ENCODE measurements around the gene ABCA1.
A peak's percentile ranks its signal among the peaks of the same experiment; 100 is the strongest.
"Not testable (repeated sequence)": the region's sequence is repeated elsewhere in the genome, so short reads cannot be mapped to it uniquely, and the experiment has no call there.

Gene ABCA1

DNA sequence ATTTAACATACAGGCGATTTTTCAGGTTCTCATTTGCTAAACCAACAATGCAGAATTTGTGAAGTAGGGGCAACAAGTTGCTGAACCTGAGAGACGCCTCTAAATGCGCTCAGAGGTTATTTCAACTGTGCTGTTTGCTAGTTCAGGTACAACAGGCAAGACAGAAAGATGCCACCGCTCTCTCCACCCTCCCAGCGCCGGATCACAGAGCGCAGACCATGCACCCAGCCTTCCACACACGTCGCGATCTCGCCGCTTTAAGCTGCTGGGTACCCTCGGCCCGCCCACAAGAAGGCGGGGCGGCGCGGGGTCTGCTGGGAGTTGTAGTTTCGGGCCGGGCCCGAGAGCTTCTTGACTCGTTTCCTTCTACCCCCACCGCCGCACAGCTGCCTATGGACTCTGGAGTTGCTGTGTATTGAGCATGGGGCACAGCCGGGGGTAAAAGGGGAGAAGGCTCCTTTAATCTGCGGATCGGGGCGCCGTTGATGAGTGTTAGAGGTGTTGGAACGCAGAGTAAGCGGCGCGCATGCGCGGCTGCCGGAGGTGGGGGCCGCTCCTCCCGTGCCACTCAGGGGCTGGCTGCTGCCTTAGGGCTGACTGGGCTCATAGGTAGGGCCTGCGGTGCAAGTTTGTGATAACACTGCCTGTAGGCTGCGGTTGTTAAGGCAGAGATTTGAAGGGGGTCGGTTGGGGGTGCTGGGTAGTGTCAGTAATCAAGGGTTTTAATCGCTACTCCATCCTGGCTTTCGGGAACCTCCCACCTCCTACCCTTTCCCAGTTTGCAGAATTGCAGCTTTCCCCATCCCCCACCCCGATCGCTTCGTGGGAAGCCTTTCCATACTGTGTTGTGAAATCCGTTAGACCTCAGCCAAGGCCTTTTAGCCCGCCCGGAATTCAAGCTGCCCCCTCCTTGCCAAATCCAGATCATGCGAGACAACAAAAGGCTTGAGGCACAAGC lies 40.3 kb upstream of the ABCA1 start:
- WGBS, 2 experiments (ENCODE audit: insufficient coverage in 2 of 2) = 4 to 5% methylated on average over 38 to 41 of the region's 50 CpGs
- Histone ChIP-seq H3K4me1 (ENCODE audit: control insufficient read depth, insufficient read depth, low read length, poor library complexity, severe bottlenecking) (peaks cover 8% of the 10 kb centered on the region), H3K36me3 (ENCODE audit: control insufficient read depth, insufficient read depth, low read length) (no peaks in the 10 kb centered on the region), H3K27ac (ENCODE audit: low read depth, low read length, severe bottlenecking) (peak overlapping the region; percentile 90), H3K4me3 (ENCODE audit: extremely low read depth, insufficient read depth, low read length, poor library complexity, severe bottlenecking) (peak overlapping the region; percentile 75), H3K9me3 (ENCODE audit: control insufficient read depth, low read length) (no peaks in the 10 kb centered on the region)

DNA sequence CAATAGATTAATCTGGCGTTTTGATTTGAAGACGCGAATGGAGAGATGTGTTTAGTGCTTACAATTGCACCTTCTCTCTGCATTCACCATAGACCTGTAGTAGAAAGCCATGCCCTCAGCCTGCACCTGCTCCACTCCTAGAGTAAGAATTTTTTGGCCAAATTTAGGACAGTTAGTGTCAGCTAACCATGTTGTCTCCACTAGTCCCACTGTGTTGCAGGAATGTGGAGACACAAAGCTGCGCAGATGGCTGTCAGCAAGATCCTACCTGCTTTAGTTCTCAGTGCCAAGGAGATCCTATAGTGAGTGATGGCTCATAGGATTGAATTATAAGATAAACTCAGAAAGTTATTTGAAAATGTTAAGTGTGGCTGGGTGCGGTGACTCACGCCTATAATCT lies 35.1 kb upstream of the ABCA1 start:
- Histone ChIP-seq H3K36me3 (ENCODE audit: control insufficient read depth, insufficient read depth, low read length) (no peaks in the 10 kb centered on the region), H3K4me1 (ENCODE audit: control insufficient read depth, insufficient read depth, low read length, poor library complexity, severe bottlenecking) (peaks cover 14% of the 10 kb centered on the region), H3K4me3 (ENCODE audit: extremely low read depth, insufficient read depth, low read length, poor library complexity, severe bottlenecking) (no peak overlapping the region), H3K9me3 (ENCODE audit: control insufficient read depth, low read length) (no peaks in the 10 kb centered on the region), H3K27ac (ENCODE audit: low read depth, low read length, severe bottlenecking) (no peak overlapping the region)
- WGBS, 2 experiments (ENCODE audit: insufficient coverage in 2 of 2) = 88 to 95% methylated on average over 3 to 6 of the region's 6 CpGs

DNA sequence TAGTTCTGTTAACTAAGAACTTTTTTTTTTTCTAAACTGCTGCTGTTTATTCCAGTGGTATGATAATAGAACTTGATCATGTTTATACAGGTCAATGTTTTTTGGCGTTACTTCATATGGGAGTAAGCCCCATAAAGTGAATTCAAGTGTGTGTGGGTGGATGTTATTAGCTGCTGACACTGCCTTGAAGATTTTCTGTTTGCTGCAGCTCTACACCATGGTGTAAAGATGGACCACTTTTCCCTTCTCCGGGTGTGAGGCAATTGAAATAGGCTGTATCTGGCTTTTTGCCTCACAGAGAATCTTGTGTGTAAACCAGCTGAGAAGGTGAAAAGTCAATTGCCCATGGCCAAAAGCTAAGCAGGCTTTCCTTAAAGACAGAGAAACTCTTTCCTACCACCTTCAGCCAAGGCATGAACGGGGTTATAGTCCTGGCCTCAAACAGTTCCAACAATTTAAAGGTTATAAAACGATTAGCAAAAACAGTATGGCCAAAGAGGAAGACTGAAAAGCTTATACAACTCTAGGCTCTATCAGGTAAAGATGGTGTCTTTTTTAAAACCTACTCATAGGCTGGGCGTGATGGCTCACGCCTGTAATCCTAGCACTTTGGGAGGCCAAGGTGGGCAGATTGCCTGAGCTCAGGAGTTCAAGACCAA lies 33.9 kb upstream of the ABCA1 start:
- Histone ChIP-seq H3K36me3 (ENCODE audit: control insufficient read depth, insufficient read depth, low read length) (no peaks in the 10 kb centered on the region), H3K4me3 (ENCODE audit: extremely low read depth, insufficient read depth, low read length, poor library complexity, severe bottlenecking) (no peak overlapping the region), H3K27ac (ENCODE audit: low read depth, low read length, severe bottlenecking) (peak overlapping the region; percentile 45), H3K9me3 (ENCODE audit: control insufficient read depth, low read length) (no peaks in the 10 kb centered on the region), H3K4me1 (ENCODE audit: control insufficient read depth, insufficient read depth, low read length, poor library complexity, severe bottlenecking) (peaks cover 14% of the 10 kb centered on the region)
- WGBS, 2 experiments (ENCODE audit: insufficient coverage in 2 of 2) = 78 to 85% methylated on average over 4 to 5 of the region's 6 CpGs

DNA sequence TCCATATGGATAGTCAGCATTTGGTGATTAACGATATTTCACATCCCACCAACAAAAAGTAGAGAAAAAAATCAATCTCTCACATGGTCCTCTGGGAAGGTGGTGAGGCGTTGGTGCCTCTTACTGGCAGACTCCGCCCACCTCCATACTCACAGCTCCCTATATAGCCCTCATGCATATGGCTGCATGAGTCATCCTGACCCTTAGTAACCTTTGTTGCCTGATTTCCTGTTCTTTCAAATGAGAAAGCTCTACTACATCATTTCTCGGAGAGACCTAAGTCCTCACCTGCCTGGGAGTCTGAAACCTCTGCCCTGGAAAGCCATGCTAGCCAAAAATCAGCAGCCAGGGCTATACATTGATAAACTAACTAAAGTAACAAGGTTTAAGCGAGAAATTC lies 33.3 kb upstream of the ABCA1 start:
- Histone ChIP-seq H3K36me3 (ENCODE audit: control insufficient read depth, insufficient read depth, low read length) (no peaks in the 10 kb centered on the region), H3K9me3 (ENCODE audit: control insufficient read depth, low read length) (no peaks in the 10 kb centered on the region), H3K4me3 (ENCODE audit: extremely low read depth, insufficient read depth, low read length, poor library complexity, severe bottlenecking) (no peak overlapping the region), H3K27ac (ENCODE audit: low read depth, low read length, severe bottlenecking) (peak overlapping the region; percentile 45), H3K4me1 (ENCODE audit: control insufficient read depth, insufficient read depth, low read length, poor library complexity, severe bottlenecking) (peaks cover 14% of the 10 kb centered on the region)
- WGBS, 2 experiments (ENCODE audit: insufficient coverage in 2 of 2) = 23 to 35% methylated on average over 3 of the region's 5 CpGs

DNA sequence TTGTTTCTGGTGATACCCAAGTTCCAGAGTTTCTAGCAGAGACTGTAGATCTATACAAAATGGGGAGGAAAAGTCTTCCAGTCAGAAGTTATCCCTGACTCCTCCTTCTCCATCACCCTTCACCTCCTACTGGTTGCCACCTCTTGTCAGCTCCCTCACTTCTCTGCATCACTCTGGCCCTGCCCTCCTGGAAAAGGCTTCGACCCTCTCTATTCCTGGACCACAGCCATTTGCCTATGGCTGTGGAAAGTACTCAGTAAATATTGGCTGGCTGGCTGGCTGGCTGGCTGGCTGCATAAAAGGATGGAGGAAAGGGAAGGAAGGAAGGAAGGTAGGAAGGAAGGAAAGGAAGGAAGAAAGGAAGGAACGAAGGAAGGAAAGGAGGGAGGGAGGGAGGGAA lies 32.7 kb upstream of the ABCA1 start:
- no peak overlapping the region for H3K4me3 ChIP-seq (ENCODE audit: extremely low read depth, insufficient read depth, low read length, poor library complexity, severe bottlenecking)
- H3K27ac ChIP-seq (ENCODE audit: low read depth, low read length, severe bottlenecking) = no peak overlapping the region
- peaks cover 14% of the 10 kb centered on the region for H3K4me1 ChIP-seq (ENCODE audit: control insufficient read depth, insufficient read depth, low read length, poor library complexity, severe bottlenecking)
- no peaks in the 10 kb centered on the region for H3K36me3 ChIP-seq (ENCODE audit: control insufficient read depth, insufficient read depth, low read length)
- no peaks in the 10 kb centered on the region for H3K9me3 ChIP-seq (ENCODE audit: control insufficient read depth, low read length)
- 21 to 55% methylated on average over 1 to 2 of the region's 2 CpGs for WGBS, 2 experiments (ENCODE audit: insufficient coverage in 2 of 2)

DNA sequence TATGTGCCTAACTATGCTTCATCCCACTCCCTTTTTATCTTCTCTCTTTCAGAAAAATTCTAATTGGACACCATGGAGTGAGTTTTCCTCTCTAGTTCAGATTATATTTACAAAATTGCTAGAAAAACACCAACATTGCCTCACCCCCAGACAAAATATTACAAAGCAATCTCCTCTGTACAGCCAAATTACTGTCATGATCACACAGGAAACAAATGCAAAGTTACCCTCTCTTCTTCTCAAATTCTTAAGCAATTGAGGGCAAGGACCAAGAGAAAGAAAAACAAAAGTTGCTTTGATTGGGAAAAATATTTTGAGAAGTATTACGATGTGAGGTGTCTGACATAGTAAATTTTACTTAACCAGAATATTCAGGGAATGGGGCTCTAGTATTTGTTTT lies 30.8 kb upstream of the ABCA1 start:
- no CpG with 5 or more reads among the region's 1 CpG for WGBS, 2 experiments (ENCODE audit: insufficient coverage in 2 of 2)
- H3K27ac ChIP-seq (ENCODE audit: low read depth, low read length, severe bottlenecking) = no peak overlapping the region
- no peak overlapping the region for H3K4me3 ChIP-seq (ENCODE audit: extremely low read depth, insufficient read depth, low read length, poor library complexity, severe bottlenecking)
- peaks cover 14% of the 10 kb centered on the region for H3K4me1 ChIP-seq (ENCODE audit: control insufficient read depth, insufficient read depth, low read length, poor library complexity, severe bottlenecking)
- no peaks in the 10 kb centered on the region for H3K36me3 ChIP-seq (ENCODE audit: control insufficient read depth, insufficient read depth, low read length)
- H3K9me3 ChIP-seq (ENCODE audit: control insufficient read depth, low read length) = no peaks in the 10 kb centered on the region

DNA sequence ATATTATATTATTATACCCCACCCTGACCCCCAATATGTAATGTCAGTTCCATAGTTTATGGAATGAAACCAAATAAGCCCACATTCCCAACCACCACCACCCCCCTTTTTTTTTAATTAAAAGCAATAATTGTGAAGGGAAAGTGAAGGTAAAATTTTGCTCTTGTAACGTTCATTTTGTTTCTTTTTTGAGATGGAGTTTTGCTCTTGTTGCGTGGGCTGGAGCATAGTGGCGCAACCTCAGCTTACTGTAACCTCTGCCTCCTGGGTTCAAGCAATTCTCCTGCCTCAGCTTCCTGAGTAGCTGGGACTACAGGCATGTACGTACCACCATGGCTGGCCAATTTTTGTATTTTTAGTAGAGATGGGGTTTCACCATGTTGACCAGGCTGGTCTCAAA lies 30.1 kb upstream of the ABCA1 start:
- H3K4me3 ChIP-seq (ENCODE audit: extremely low read depth, insufficient read depth, low read length, poor library complexity, severe bottlenecking); H3K36me3 ChIP-seq (ENCODE audit: control insufficient read depth, insufficient read depth, low read length); H3K27ac ChIP-seq (ENCODE audit: low read depth, low read length, severe bottlenecking); H3K9me3 ChIP-seq (ENCODE audit: control insufficient read depth, low read length): not testable (repeated sequence)
- peaks cover 14% of the 10 kb centered on the region for H3K4me1 ChIP-seq (ENCODE audit: control insufficient read depth, insufficient read depth, low read length, poor library complexity, severe bottlenecking)
- 50 to 58% methylated on average over 2 to 3 of the region's 4 CpGs for WGBS, 2 experiments (ENCODE audit: insufficient coverage in 2 of 2)

DNA sequence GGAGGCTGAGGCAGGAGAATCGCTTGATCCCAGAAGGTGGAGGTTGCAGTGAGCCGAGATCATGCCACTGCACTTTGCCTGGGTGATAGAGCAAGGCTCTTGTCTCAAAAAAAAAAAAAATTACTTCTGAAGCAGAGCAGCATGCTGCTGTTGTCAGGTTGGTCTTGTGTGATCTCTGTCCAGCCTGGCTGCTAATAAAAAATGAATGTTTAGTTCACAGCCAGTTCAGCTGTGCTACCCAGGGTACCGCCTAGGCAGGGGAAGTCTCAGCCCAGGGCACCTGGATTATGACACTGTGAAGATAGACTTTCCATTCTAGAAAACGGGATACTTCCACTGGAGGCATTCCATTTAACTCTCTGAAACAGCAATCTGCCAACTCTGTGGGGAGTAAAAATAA lies 23.5 kb upstream of the ABCA1 start:
- no peaks in the 10 kb centered on the region for H3K4me1 ChIP-seq (ENCODE audit: control insufficient read depth, insufficient read depth, low read length, poor library complexity, severe bottlenecking)
- no peaks in the 10 kb centered on the region for H3K36me3 ChIP-seq (ENCODE audit: control insufficient read depth, insufficient read depth, low read length)
- H3K4me3 ChIP-seq (ENCODE audit: extremely low read depth, insufficient read depth, low read length, poor library complexity, severe bottlenecking) = no peak overlapping the region
- no peaks in the 10 kb centered on the region for H3K9me3 ChIP-seq (ENCODE audit: control insufficient read depth, low read length)
- 78 to 93% methylated on average over 2 to 3 of the region's 4 CpGs for WGBS, 2 experiments (ENCODE audit: insufficient coverage in 2 of 2)
- no peak overlapping the region for H3K27ac ChIP-seq (ENCODE audit: low read depth, low read length, severe bottlenecking)

DNA sequence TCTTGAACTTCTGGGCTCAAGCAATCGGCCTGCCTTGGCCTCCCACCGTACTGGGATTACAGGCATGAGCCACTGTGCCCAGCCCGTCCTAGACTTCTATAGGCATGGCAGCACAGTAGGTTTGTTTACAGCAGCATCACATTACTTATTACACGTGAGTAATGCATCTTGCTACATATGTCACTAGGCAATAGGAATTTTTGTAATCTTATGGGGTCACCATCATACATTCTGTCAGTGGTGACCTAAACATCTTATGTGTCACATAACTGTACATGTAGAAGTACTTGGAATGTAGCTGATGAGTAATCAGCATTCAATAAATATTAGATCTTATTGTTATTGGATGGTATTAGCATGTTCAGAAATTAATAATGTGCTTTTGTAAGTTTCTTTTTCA lies 22.9 kb upstream of the ABCA1 start:
- WGBS, 2 experiments (ENCODE audit: insufficient coverage in 2 of 2) = 80 to 88% methylated on average over 3 of the region's 4 CpGs
- H3K4me1 ChIP-seq (ENCODE audit: control insufficient read depth, insufficient read depth, low read length, poor library complexity, severe bottlenecking) = no peaks in the 10 kb centered on the region
- H3K27ac ChIP-seq (ENCODE audit: low read depth, low read length, severe bottlenecking) = no peak overlapping the region
- H3K36me3 ChIP-seq (ENCODE audit: control insufficient read depth, insufficient read depth, low read length) = no peaks in the 10 kb centered on the region
- no peaks in the 10 kb centered on the region for H3K9me3 ChIP-seq (ENCODE audit: control insufficient read depth, low read length)
- H3K4me3 ChIP-seq (ENCODE audit: extremely low read depth, insufficient read depth, low read length, poor library complexity, severe bottlenecking) = no peak overlapping the region

DNA sequence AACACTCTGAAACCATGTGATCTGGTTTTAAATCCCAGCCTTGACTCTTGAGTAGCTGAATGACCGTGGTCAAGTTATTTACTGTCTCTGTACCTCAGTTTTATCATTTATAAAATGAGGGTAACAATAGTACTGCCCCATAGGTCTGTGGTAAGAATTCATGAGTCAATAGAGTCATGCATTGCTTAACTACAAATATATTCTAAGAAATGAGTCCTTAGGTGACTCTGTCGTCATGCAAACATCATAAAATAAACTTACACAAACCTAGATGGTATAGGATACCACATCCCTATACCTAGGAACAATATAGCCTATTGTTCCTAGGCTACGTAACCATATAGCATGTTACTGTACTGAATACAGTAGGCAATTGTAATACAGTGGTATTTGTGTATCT lies 20.3 kb upstream of the ABCA1 start:
- Histone ChIP-seq H3K27ac (ENCODE audit: low read depth, low read length, severe bottlenecking) (no peak overlapping the region), H3K4me1 (ENCODE audit: control insufficient read depth, insufficient read depth, low read length, poor library complexity, severe bottlenecking) (no peaks in the 10 kb centered on the region), H3K4me3 (ENCODE audit: extremely low read depth, insufficient read depth, low read length, poor library complexity, severe bottlenecking) (no peak overlapping the region), H3K36me3 (ENCODE audit: control insufficient read depth, insufficient read depth, low read length) (no peaks in the 10 kb centered on the region), H3K9me3 (ENCODE audit: control insufficient read depth, low read length) (no peaks in the 10 kb centered on the region)
- no CpG with 5 or more reads among the region's 3 CpGs for WGBS, 2 experiments (ENCODE audit: insufficient coverage in 2 of 2)

DNA sequence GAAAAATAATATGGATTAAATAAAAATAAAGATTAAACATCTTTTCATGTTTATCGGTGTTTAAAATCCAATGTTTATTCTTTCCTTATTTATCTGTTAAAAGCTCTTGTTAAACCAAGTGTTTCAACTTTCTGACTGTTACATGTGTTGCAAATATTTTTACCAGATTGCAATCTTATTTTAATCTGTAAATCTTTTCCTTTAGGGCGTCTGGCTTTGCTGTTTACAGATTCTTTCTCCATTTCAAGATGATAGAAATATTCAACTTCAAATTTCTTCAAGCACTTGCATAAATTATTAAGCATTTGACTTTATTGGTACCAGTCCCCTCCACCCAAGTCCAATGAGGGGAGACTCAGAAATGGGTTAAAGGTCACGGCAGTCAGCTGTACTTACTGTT lies 16.9 kb upstream of the ABCA1 start:
- H3K36me3 ChIP-seq (ENCODE audit: control insufficient read depth, insufficient read depth, low read length) = no peaks in the 10 kb centered on the region
- no peak overlapping the region for H3K27ac ChIP-seq (ENCODE audit: low read depth, low read length, severe bottlenecking)
- H3K4me3 ChIP-seq (ENCODE audit: extremely low read depth, insufficient read depth, low read length, poor library complexity, severe bottlenecking) = no peak overlapping the region
- no peaks in the 10 kb centered on the region for H3K9me3 ChIP-seq (ENCODE audit: control insufficient read depth, low read length)
- WGBS, 2 experiments (ENCODE audit: insufficient coverage in 2 of 2) = 100% methylated on average over 1 of the region's 3 CpGs; no CpG with 5 or more reads in 1 of the 2 experiments
- H3K4me1 ChIP-seq (ENCODE audit: control insufficient read depth, insufficient read depth, low read length, poor library complexity, severe bottlenecking) = no peaks in the 10 kb centered on the region

Data from mesodermal cell (in vitro differentiated cells).